ENCODE measurements around the gene MARK3. TPM values are rescaled to one million over a fixed set of nuclear protein-coding genes. Genes with fewer than 3 reads are reported as not detected.
A peak's percentile ranks its signal among the peaks of the same experiment; 100 is the strongest.

MARK3 gene
- total RNA-seq, 1 experiment from 2014 or later = 72.5 TPM

DNA sequence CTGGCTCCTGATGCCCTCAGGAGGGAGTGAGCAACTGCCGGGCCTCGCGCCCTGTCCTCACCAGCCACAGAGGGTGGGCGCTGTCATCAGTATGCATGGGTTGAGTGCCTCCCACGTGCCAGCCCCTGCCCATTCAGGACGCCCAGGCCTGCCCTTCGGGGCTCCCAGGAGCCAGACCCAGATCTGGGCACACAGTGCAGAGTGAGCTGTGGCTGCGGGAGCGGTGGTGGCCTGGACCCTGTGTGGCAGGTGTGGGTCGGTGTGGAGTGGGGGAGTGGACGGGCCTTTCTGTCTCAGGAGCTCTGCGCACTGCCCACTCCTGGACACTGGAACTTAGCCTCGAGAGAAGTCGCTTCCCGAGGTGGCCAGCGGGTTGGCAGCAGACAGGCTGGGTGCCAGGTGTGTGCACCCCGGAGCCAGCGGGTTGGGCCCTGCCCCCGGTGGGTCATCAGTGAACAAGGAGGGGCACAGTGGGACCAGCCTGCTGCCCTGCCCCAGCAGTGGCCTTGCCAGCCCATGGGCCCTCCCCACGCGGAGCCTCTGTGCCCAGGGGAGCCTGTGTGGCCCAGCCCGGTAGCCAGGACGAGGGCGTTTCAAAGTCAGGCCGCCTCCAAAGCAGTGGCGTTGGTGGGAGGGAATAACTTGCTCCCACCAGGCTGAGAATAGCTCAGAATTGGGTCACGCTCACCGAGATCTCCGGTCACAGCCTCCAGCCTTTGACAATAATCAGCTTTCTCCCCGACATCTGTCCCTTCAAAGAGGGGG, 153.3 kb downstream of the MARK3 start:
- DNase-seq (ENCODE audit: low read depth, low spot score) (no peak), ATAC-seq (no peak)
- intact Hi-C loops (cut with micrococcal nuclease) = no loop called here
- no peak overlapping the region for H3K9ac ChIP-seq (ENCODE audit: low read length)
- CTCF ChIA-PET = interaction anchor here (0.8 kb wide), 1 partner anchor 17 kb away, joined by 4 read pairs; no protein-coding TSS in a partner anchor
- POLR2A ChIA-PET = interaction anchor here (0.8 to 0.9 kb wide), 2 partner anchors 17 to 1014 kb away, joined by 3 read pairs; partner anchors contain the start of gene CKB
- RAD21 ChIA-PET (ENCODE audit: low non-redundant PET in 1 of 2, low total read pairs in 2 of 2, uncharacterized antibody in 2 of 2, unreplicated experiment in 2 of 2) = no interaction called here
- no peak overlapping the region for H3K4me3 ChIP-seq (replicated peaks in 1 of 2; ENCODE audit: low read depth in 1 of 2, low read length in 2 of 2)
- H3K4me1 ChIP-seq (ENCODE audit: control insufficient read depth in 1 of 2, insufficient read depth in 2 of 2, low read length in 2 of 2) = peaks cover 34 to 53% of the 10 kb centered on the region in 2 experiments
- no peak overlapping the region for H3K27ac ChIP-seq (ENCODE audit: low read depth, low read length)
- no peaks in the 10 kb centered on the region for H3K79me2 ChIP-seq (ENCODE audit: insufficient read depth, low read length)
- TF ChIP-seq RAD21 (IDR thresholded peaks at IDR 0.05; ENCODE audit: low read depth) (no peak), POLR2A (IDR thresholded peaks at IDR 0.05; ENCODE audit: borderline replicate concordance, extremely low read depth, insufficient read depth, insufficient read length) (no peak), SP1 (IDR thresholded peaks at IDR 0.05; ENCODE audit: low read depth) (no peak), ZNF274 (IDR thresholded peaks at IDR 0.05; ENCODE audit: low read depth, low read length) (no peak), EZH2 (IDR thresholded peaks at IDR 0.05) (no peak), EGR1 (IDR thresholded peaks at IDR 0.05; ENCODE audit: low read depth) (no peak), CEBPB (IDR thresholded peaks at IDR 0.05; ENCODE audit: low read depth) (no peak), EZH2phosphoT487 (IDR thresholded peaks at IDR 0.05; ENCODE audit: borderline replicate concordance) (no peak), CBX3 (IDR thresholded peaks at IDR 0.05; ENCODE audit: low read depth) (no peak), POLR2AphosphoS5 (IDR thresholded peaks at IDR 0.05; ENCODE audit: low read depth, low read length) (no peak), ELF1 (IDR thresholded peaks at IDR 0.05; ENCODE audit: borderline replicate concordance, low read depth) (no peak), MAX (IDR thresholded peaks at IDR 0.05) (no peak), FOSL1 (IDR thresholded peaks at IDR 0.05; ENCODE audit: low read depth) (no peak), ZFX (IDR thresholded peaks at IDR 0.05) (no peak), SIN3A (IDR thresholded peaks at IDR 0.05; ENCODE audit: low read depth) (no peak)
- TF ChIP-seq, protein P1, sequence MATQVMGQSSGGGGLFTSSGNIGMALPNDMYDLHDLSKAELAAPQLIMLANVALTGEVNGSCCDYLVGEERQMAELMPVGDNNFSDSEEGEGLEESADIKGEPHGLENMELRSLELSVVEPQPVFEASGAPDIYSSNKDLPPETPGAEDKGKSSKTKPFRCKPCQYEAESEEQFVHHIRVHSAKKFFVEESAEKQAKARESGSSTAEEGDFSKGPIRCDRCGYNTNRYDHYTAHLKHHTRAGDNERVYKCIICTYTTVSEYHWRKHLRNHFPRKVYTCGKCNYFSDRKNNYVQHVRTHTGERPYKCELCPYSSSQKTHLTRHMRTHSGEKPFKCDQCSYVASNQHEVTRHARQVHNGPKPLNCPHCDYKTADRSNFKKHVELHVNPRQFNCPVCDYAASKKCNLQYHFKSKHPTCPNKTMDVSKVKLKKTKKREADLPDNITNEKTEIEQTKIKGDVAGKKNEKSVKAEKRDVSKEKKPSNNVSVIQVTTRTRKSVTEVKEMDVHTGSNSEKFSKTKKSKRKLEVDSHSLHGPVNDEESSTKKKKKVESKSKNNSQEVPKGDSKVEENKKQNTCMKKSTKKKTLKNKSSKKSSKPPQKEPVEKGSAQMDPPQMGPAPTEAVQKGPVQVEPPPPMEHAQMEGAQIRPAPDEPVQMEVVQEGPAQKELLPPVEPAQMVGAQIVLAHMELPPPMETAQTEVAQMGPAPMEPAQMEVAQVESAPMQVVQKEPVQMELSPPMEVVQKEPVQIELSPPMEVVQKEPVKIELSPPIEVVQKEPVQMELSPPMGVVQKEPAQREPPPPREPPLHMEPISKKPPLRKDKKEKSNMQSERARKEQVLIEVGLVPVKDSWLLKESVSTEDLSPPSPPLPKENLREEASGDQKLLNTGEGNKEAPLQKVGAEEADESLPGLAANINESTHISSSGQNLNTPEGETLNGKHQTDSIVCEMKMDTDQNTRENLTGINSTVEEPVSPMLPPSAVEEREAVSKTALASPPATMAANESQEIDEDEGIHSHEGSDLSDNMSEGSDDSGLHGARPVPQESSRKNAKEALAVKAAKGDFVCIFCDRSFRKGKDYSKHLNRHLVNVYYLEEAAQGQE (IDR thresholded peaks at IDR 0.05; ENCODE audit: low read depth) = no peak
- H3K9me2 ChIP-seq (ENCODE audit: insufficient read depth) = no peaks in the 10 kb centered on the region
- H3K4me2 ChIP-seq (ENCODE audit: low read length) = 0 out of 2 replicates have a peak overlapping the region, but pooled peaks have one; percentile 77
- H4K20me1 ChIP-seq (ENCODE audit: insufficient read depth) = no peaks in the 10 kb centered on the region
- no peaks in the 10 kb centered on the region for H3K27me3 ChIP-seq (ENCODE audit: insufficient read depth, low read length)
- peaks cover 0 to 4% of the 10 kb centered on the region in 2 experiments; a peak in 2 of 4 replicates for H3K36me3 ChIP-seq (ENCODE audit: control insufficient read depth in 1 of 2, insufficient read depth in 2 of 2, low read length in 2 of 2)
- H3K9me3 ChIP-seq (ENCODE audit: control insufficient read depth in 1 of 2, insufficient read depth in 1 of 2, low read depth in 1 of 2, low read length in 2 of 2) = no peaks in the 10 kb centered on the region
- BruUV-seq (replicated peaks) = no TSS peak
- no peak overlapping the region for H2AFZ ChIP-seq (ENCODE audit: low read depth, low read length, poor library complexity, severe bottlenecking)
